ENCODE results near the gene METAP1.
"Not testable (repeated sequence)": the region's sequence is repeated elsewhere in the genome, so short reads cannot be mapped to it uniquely, and the experiment has no call there.

Gene METAP1

DNA sequence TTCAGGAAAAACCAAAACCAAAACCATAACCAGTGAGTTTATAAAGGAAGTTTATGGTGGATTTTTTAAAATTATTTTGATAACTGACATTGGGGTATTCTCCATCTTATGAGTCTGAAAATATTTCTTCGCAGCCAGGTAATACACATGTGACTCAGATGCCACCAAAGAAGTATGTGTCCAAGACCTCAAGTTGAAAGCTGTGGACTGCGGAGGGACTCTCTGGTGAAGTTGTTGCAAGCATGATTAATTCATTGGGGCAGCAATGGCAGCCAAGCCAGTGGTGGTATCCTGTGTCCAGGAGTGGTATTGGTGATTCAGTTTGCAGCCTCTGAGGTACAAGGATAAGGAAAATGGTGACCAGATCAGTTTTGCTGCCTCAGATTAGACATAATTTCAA, 107.1 kb downstream of the METAP1 start:
- TF ChIP-seq GABPA (IDR thresholded peaks at IDR 0.05; ENCODE audit: low read depth) (no peak), SPI1 (IDR thresholded peaks at IDR 0.05; ENCODE audit: borderline replicate concordance, low read depth) (no peak), POLR2AphosphoS5 (IDR thresholded peaks at IDR 0.05; ENCODE audit: low read depth) (no peak)
- TF ChIP-seq, protein P1, sequence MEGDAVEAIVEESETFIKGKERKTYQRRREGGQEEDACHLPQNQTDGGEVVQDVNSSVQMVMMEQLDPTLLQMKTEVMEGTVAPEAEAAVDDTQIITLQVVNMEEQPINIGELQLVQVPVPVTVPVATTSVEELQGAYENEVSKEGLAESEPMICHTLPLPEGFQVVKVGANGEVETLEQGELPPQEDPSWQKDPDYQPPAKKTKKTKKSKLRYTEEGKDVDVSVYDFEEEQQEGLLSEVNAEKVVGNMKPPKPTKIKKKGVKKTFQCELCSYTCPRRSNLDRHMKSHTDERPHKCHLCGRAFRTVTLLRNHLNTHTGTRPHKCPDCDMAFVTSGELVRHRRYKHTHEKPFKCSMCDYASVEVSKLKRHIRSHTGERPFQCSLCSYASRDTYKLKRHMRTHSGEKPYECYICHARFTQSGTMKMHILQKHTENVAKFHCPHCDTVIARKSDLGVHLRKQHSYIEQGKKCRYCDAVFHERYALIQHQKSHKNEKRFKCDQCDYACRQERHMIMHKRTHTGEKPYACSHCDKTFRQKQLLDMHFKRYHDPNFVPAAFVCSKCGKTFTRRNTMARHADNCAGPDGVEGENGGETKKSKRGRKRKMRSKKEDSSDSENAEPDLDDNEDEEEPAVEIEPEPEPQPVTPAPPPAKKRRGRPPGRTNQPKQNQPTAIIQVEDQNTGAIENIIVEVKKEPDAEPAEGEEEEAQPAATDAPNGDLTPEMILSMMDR (IDR thresholded peaks at IDR 0.05; ENCODE audit: insufficient read depth, low read length): no peak
- TF ChIP-seq, protein P2, sequence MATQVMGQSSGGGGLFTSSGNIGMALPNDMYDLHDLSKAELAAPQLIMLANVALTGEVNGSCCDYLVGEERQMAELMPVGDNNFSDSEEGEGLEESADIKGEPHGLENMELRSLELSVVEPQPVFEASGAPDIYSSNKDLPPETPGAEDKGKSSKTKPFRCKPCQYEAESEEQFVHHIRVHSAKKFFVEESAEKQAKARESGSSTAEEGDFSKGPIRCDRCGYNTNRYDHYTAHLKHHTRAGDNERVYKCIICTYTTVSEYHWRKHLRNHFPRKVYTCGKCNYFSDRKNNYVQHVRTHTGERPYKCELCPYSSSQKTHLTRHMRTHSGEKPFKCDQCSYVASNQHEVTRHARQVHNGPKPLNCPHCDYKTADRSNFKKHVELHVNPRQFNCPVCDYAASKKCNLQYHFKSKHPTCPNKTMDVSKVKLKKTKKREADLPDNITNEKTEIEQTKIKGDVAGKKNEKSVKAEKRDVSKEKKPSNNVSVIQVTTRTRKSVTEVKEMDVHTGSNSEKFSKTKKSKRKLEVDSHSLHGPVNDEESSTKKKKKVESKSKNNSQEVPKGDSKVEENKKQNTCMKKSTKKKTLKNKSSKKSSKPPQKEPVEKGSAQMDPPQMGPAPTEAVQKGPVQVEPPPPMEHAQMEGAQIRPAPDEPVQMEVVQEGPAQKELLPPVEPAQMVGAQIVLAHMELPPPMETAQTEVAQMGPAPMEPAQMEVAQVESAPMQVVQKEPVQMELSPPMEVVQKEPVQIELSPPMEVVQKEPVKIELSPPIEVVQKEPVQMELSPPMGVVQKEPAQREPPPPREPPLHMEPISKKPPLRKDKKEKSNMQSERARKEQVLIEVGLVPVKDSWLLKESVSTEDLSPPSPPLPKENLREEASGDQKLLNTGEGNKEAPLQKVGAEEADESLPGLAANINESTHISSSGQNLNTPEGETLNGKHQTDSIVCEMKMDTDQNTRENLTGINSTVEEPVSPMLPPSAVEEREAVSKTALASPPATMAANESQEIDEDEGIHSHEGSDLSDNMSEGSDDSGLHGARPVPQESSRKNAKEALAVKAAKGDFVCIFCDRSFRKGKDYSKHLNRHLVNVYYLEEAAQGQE (IDR thresholded peaks at IDR 0.05; ENCODE audit: insufficient replicate concordance, low read depth): no peak
- no peaks in the 10 kb centered on the region for H3K27me3 ChIP-seq (ENCODE audit: insufficient read depth, poor library complexity, severe bottlenecking)

DNA sequence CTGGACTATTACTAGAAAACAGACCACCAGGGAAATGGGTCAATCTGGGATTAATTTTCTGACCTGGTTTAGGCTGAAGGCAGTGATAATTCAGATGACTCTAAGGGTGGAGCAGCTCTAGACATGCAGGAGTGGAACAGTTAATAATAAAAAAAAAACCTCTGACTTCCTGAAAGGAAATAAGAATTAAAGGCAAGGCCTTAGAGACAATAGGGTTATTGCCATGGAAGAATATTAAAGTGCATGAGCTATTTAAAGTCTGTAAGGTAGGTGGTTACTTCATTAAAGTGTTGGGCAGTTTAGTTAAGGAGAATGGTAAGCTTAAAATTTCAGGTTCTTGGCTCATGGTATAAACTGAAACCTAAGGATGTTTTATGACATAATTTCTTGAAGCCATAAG, 107.6 kb downstream of the METAP1 start:
- no peak for TF ChIP-seq POLR2AphosphoS5 (IDR thresholded peaks at IDR 0.05; ENCODE audit: low read depth)
- TF ChIP-seq SPI1 (IDR thresholded peaks at IDR 0.05; ENCODE audit: borderline replicate concordance, low read depth): no peak
- TF ChIP-seq, protein P1 (IDR thresholded peaks at IDR 0.05; ENCODE audit: insufficient read depth, low read length): no peak
- TF ChIP-seq, protein P2 (IDR thresholded peaks at IDR 0.05; ENCODE audit: insufficient replicate concordance, low read depth): no peak
- TF ChIP-seq GABPA (IDR thresholded peaks at IDR 0.05; ENCODE audit: low read depth): no peak
- H3K27me3 ChIP-seq (ENCODE audit: insufficient read depth, poor library complexity, severe bottlenecking): no peaks in the 10 kb centered on the region
- H3K4me3 ChIP-seq (replicated peaks; ENCODE audit: insufficient read depth, low read length): no peak overlapping the region
- H3K27ac ChIP-seq (replicated peaks): no peak overlapping the region
- no peak for DNase-seq (ENCODE audit: low read depth in 1 of 2, low spot score in 1 of 2)

More for the DNA sequence above, 107.1 kb downstream of the METAP1 start:
- no peak for DNase-seq (ENCODE audit: low read depth in 1 of 2, low spot score in 1 of 2)
- Histone ChIP-seq H3K27ac (replicated peaks) (no peak overlapping the region), H3K4me3 (replicated peaks; ENCODE audit: insufficient read depth, low read length) (no peak overlapping the region)

DNA sequence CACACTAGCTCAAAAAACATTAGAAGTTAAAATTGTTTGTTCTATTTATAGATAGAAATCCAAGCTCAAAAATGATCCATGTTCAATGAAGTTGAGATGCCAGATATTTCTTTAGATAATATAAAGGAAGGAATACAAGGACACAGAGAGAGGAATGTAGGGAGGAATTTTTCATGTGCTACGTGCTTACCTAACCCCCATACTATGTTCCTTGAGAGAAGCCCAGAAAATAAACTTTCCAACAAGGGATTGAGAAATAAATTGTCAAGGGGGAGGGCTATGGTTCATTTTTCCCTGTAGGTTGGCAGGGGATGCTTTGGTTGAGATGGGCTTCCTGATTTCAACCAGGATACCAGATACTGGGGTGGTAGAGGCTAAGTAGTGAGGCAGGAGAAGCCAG, 108.6 kb downstream of the METAP1 start:
- no peak for DNase-seq (ENCODE audit: low read depth in 1 of 2, low spot score in 1 of 2)
- no peak overlapping the region for H3K27ac ChIP-seq (replicated peaks)
- no peak overlapping the region for H3K4me3 ChIP-seq (replicated peaks; ENCODE audit: insufficient read depth, low read length)
- no peaks in the 10 kb centered on the region for H3K27me3 ChIP-seq (ENCODE audit: insufficient read depth, poor library complexity, severe bottlenecking)
- no peak for TF ChIP-seq POLR2AphosphoS5 (IDR thresholded peaks at IDR 0.05; ENCODE audit: low read depth)
- TF ChIP-seq, protein P2 (IDR thresholded peaks at IDR 0.05; ENCODE audit: insufficient replicate concordance, low read depth): no peak
- no peak for TF ChIP-seq GABPA (IDR thresholded peaks at IDR 0.05; ENCODE audit: low read depth)
- TF ChIP-seq, protein P1 (IDR thresholded peaks at IDR 0.05; ENCODE audit: insufficient read depth, low read length): no peak
- TF ChIP-seq SPI1 (IDR thresholded peaks at IDR 0.05; ENCODE audit: borderline replicate concordance, low read depth): no peak

DNA sequence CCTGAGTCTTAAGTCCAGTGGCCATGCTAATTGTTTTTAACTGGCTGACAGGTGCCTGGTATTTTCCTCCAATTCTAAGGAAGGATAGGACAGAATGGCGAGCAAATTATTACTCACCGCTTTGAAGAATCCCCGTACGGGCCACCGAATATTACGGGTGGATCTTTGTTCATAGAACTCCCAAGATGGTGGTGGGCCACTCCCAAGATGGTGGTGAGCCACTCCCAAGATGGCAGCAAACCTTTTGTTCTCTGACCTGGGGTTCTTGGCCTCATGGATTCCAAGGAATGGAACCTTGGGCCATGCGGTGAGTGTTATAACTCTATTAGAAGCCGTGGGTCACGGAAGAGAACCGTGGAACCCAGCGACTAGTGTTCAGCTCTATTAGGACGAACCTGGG, 113.8 kb downstream of the METAP1 start:
- H3K27me3 ChIP-seq (ENCODE audit: insufficient read depth, poor library complexity, severe bottlenecking); H3K4me3 ChIP-seq (replicated peaks; ENCODE audit: insufficient read depth, low read length); DNase-seq (ENCODE audit: low read depth in 1 of 2, low spot score in 1 of 2); H3K27ac ChIP-seq (replicated peaks): not testable (repeated sequence)
